ENCODE results near the gene SLC7A10. TPM values are rescaled to one million over a fixed set of nuclear protein-coding genes. Genes with fewer than 3 reads are reported as not detected.

Gene SLC7A10
- total RNA-seq, 3 donors from 2014 or later (not counting 1 experiment from before 2014, with no cell fraction given), result not detected

GRCh38 chr19:33203529-33203928, 22.1 kb downstream of the SLC7A10 start:
- Mint-ChIP-seq H3K27ac (no peak overlapping the region), H3K36me3 (no peaks in the 10 kb centered on the region), H3K9me3 (no peaks in the 10 kb centered on the region), H3K27me3 (ENCODE audit: low read depth in 2 of 2) (no peaks in the 10 kb centered on the region), H3K4me3 (no peak overlapping the region), H3K4me1 (no peaks in the 10 kb centered on the region)
- Histone ChIP-seq H3K27me3 (ENCODE audit: control insufficient read depth, insufficient read depth, low read length) (no peaks in the 10 kb centered on the region), H3K4me3 (ENCODE audit: low read length) (no peak overlapping the region), H3K4me1 (ENCODE audit: control insufficient read depth, insufficient read depth, low read length) (no peaks in the 10 kb centered on the region), H3K27ac (ENCODE audit: low read length) (no peak overlapping the region), H3K36me3 (ENCODE audit: control insufficient read depth, insufficient read depth, low read length) (no peaks in the 10 kb centered on the region), H3K9me3 (ENCODE audit: control insufficient read depth, insufficient read depth, low read length) (no peaks in the 10 kb centered on the region)
- TF ChIP-seq CTCF (IDR thresholded peaks at IDR 0.05), result no peak
- DNase-seq (no peak), ATAC-seq (no peak)
- intact Hi-C loops (cut with micrococcal nuclease), result no loop called here
- WGBS (ENCODE audit: insufficient coverage), result 92% methylated on average over 6 of the region's 6 CpGs

- Histone ChIP-seq H3K27me3 (ENCODE audit: control insufficient read depth, insufficient read depth, low read length) (no peaks in the 10 kb centered on the region), H3K4me1 (ENCODE audit: control insufficient read depth, insufficient read depth, low read length) (no peaks in the 10 kb centered on the region), H3K4me3 (ENCODE audit: low read length) (no peak overlapping the region), H3K27ac (ENCODE audit: low read length) (no peak overlapping the region), H3K36me3 (ENCODE audit: control insufficient read depth, insufficient read depth, low read length) (no peaks in the 10 kb centered on the region), H3K9me3 (ENCODE audit: control insufficient read depth, insufficient read depth, low read length) (no peaks in the 10 kb centered on the region)
- DNase-seq (no peak), ATAC-seq (no peak)
- Mint-ChIP-seq H3K27me3 (ENCODE audit: low read depth in 2 of 2) (no peaks in the 10 kb centered on the region), H3K9me3 (no peaks in the 10 kb centered on the region), H3K4me3 (no peak overlapping the region), H3K27ac (no peak overlapping the region), H3K4me1 (no peaks in the 10 kb centered on the region), H3K36me3 (no peaks in the 10 kb centered on the region)
- WGBS (ENCODE audit: insufficient coverage), result 91% methylated on average over 27 of the region's 27 CpGs
- intact Hi-C loops (cut with micrococcal nuclease), result no loop called here
- no peak for TF ChIP-seq CTCF (IDR thresholded peaks at IDR 0.05)
Measured at GRCh38 chr19:33202546-33203507, 22.8 kb downstream of the SLC7A10 start.

- no peak overlapping the region for H3K27ac Mint-ChIP-seq
- no peaks in the 10 kb centered on the region for H3K27me3 ChIP-seq (ENCODE audit: control insufficient read depth, insufficient read depth, low read length)
- H3K27me3 Mint-ChIP-seq (ENCODE audit: low read depth in 2 of 2), result peaks cover 0 to under 1% of the 10 kb centered on the region in 2 donors
- no peak overlapping the region for H3K4me3 ChIP-seq (ENCODE audit: low read length)
- WGBS (ENCODE audit: insufficient coverage), result 95% methylated on average over 15 of the region's 15 CpGs
- H3K4me1 Mint-ChIP-seq, result no peaks in the 10 kb centered on the region
- no peaks in the 10 kb centered on the region for H3K36me3 Mint-ChIP-seq
- no peak overlapping the region for H3K4me3 Mint-ChIP-seq
- H3K27ac ChIP-seq (ENCODE audit: low read length), result no peak overlapping the region
- no peaks in the 10 kb centered on the region for H3K36me3 ChIP-seq (ENCODE audit: control insufficient read depth, insufficient read depth, low read length)
- DNase-seq (no peak), ATAC-seq (no peak)
- no peak for TF ChIP-seq CTCF (IDR thresholded peaks at IDR 0.05)
- no peaks in the 10 kb centered on the region for H3K9me3 Mint-ChIP-seq
- no peaks in the 10 kb centered on the region for H3K4me1 ChIP-seq (ENCODE audit: control insufficient read depth, insufficient read depth, low read length)
- intact Hi-C loops (cut with micrococcal nuclease), result no loop called here
- H3K9me3 ChIP-seq (ENCODE audit: control insufficient read depth, insufficient read depth, low read length), result no peaks in the 10 kb centered on the region
Measured at GRCh38 chr19:33201886-33202545, 23.6 kb downstream of the SLC7A10 start.

All from natural killer cell (primary cell).